LNCAP (cell line): ENCODE measurements around the gene PPM1K.
A peak's percentile ranks its signal among the peaks of the same experiment; 100 is the strongest.

Experiments
- TF ChIP-seq, protein P1 (sequence below): fragments of 450-650 bp; IDR thresholded peaks from 2 replicates; pipeline ENCODE4 v1.5.1; 2017; ENCODE audit warnings: mild to moderate bottlenecking

The PPM1K gene

DNA sequence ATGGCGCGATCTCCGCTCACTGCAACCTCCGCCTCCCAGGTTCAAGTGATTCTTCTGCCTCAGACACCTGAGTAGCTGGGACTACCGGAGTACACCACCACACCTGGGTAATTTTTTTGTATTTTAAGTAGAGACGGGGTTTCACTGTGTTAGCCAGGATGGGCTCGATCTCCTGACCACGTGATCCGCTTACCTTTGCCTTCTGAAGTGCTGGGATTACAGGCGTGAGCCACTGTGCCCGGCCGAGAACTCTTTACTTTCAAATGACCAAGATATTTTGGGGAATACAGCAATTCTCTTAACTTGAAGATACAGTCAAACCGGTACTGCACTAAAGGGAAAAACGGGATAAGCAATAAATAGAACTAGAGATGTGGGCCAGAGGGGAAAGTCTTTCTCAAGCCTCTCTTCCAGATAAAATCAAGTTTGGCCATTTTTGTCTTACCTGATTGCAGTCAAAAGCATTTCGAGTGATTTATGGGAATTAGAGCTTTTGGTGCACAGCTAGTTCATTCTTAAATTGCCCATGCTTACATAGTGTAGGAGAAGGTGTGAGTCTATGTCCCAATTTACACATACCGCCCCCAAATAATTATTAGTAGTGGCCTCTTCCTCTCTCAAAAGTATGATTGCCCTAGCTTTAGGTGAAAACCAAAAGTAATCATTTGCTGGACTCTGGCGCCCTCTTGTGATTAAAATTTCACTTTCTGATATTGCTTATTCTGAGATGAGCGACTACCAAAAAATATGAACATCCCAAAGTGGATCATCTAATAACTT is 72.7 kb downstream of the PPM1K start:
- TF ChIP-seq, protein P1, sequence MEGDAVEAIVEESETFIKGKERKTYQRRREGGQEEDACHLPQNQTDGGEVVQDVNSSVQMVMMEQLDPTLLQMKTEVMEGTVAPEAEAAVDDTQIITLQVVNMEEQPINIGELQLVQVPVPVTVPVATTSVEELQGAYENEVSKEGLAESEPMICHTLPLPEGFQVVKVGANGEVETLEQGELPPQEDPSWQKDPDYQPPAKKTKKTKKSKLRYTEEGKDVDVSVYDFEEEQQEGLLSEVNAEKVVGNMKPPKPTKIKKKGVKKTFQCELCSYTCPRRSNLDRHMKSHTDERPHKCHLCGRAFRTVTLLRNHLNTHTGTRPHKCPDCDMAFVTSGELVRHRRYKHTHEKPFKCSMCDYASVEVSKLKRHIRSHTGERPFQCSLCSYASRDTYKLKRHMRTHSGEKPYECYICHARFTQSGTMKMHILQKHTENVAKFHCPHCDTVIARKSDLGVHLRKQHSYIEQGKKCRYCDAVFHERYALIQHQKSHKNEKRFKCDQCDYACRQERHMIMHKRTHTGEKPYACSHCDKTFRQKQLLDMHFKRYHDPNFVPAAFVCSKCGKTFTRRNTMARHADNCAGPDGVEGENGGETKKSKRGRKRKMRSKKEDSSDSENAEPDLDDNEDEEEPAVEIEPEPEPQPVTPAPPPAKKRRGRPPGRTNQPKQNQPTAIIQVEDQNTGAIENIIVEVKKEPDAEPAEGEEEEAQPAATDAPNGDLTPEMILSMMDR = peak; percentile 65

DNA sequence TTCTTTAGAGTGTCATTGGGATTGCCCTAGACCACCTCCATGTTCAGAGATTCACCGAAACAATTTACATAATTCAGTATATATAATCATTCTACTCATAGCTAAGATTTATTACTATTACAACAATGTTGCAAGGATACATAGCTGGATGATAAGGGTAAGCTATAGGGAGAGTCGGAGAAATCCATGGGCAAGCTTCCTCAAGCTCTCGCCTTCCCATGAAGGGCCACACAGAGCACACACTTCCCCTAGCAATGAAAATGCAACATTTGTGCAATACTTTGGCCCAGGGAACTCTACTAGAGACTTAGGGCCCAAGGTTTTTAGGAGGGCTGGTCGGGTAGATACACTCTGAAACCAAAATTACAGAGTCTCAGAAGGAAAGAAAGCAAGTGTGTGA is 76.2 kb downstream of the PPM1K start:
- TF ChIP-seq, protein P1 = no peak
